HAP-1 (cell line): ENCODE data around the gene PTPN21.
A peak's percentile ranks its signal among the peaks of the same experiment; 100 is the strongest.

Source experiments
- DNase-seq, 2 experiments: peaks; one replicate each; pipeline ENCODE4 v3.0.0-alpha.2; 2016 to 2020; ENCODE audit warnings: low spot score in 2 of 2
- H3K27me3 ChIP-seq: fragments of 250-450 bp; sonication (Bioruptor Pico); 2 replicates; pipeline ENCODE4 v1.5.1; 2020; ENCODE audit warnings: low read depth, mild to moderate bottlenecking, moderate library complexity
- H3K36me3 ChIP-seq: fragments of 250-450 bp; sonication (Bioruptor Pico); replicated peaks from 2 replicates; pipeline ENCODE4 v1.5.1; 2020; ENCODE audit warnings: mild to moderate bottlenecking
- H3K4me1 ChIP-seq: fragments of 250-450 bp; sonication (Bioruptor Pico); 2 replicates; pipeline ENCODE4 v1.5.1; 2020; ENCODE audit warnings: mild to moderate bottlenecking
- H3K4me3 ChIP-seq: fragments of 250-450 bp; sonication (Bioruptor Pico); 2 replicates; pipeline ENCODE4 v1.5.1; 2020; ENCODE audit warnings: mild to moderate bottlenecking, moderate library complexity
- H3K9me3 ChIP-seq: fragments of 250-450 bp; sonication (Bioruptor Pico); 2 replicates; pipeline ENCODE4 v1.5.1; 2020; ENCODE audit warnings: mild to moderate bottlenecking, moderate library complexity
- in situ Hi-C: fragments of 300-500 bp; cut with MboI; formaldehyde crosslinking; loops from 3 replicates; pipeline ENCODE4 v1.14.3; 2020; ENCODE audit warnings: low sequenced_read_pairs, inconsistent platforms, mixed read lengths

PTPN21 gene

GRCh38 chr14:88507208-88507607, 47.6 kb downstream of the PTPN21 start:
- no peaks in the 10 kb centered on the region for H3K4me1 ChIP-seq
- H3K27me3 ChIP-seq, result no peaks in the 10 kb centered on the region
- no peak overlapping the region for H3K4me3 ChIP-seq
- H3K36me3 ChIP-seq, result no peaks in the 10 kb centered on the region
- no peak for DNase-seq
- H3K9me3 ChIP-seq, result no peaks in the 10 kb centered on the region
- in situ Hi-C loops, result no loop called here

GRCh38 chr14:88505621-88506020, 49.2 kb downstream of the PTPN21 start:
- no peak for DNase-seq

GRCh38 chr14:88504602-88505001, 50.2 kb downstream of the PTPN21 start:
- no peaks in the 10 kb centered on the region for H3K36me3 ChIP-seq
- DNase-seq, result no peak
- H3K4me1 ChIP-seq, result no peaks in the 10 kb centered on the region
- H3K4me3 ChIP-seq, result no peak overlapping the region
- no peaks in the 10 kb centered on the region for H3K9me3 ChIP-seq
- in situ Hi-C loops, result no loop called here
- H3K27me3 ChIP-seq, result no peaks in the 10 kb centered on the region

More at GRCh38 chr14:88505621-88506020, 49.2 kb downstream of the PTPN21 start:
- H3K4me3 ChIP-seq, result no peak overlapping the region
- H3K36me3 ChIP-seq, result no peaks in the 10 kb centered on the region
- no peaks in the 10 kb centered on the region for H3K9me3 ChIP-seq
- in situ Hi-C loops, result no loop called here
- H3K27me3 ChIP-seq, result no peaks in the 10 kb centered on the region
- no peaks in the 10 kb centered on the region for H3K4me1 ChIP-seq

GRCh38 chr14:88503754-88504406, 50.9 kb downstream of the PTPN21 start:
- no peaks in the 10 kb centered on the region for H3K4me1 ChIP-seq
- H3K9me3 ChIP-seq, result no peaks in the 10 kb centered on the region
- no peak for DNase-seq
- no peak overlapping the region for H3K4me3 ChIP-seq
- H3K27me3 ChIP-seq, result no peaks in the 10 kb centered on the region
- H3K36me3 ChIP-seq, result no peaks in the 10 kb centered on the region
- in situ Hi-C loops, result no loop called here

GRCh38 chr14:88502740-88503139, 52.1 kb downstream of the PTPN21 start:
- Histone ChIP-seq H3K4me3 (no peak overlapping the region), H3K4me1 (no peaks in the 10 kb centered on the region), H3K27me3 (no peaks in the 10 kb centered on the region), H3K9me3 (no peaks in the 10 kb centered on the region), H3K36me3 (no peaks in the 10 kb centered on the region)
- in situ Hi-C loops, result no loop called here
- no peak for DNase-seq

GRCh38 chr14:88500611-88501010, 54.2 kb downstream of the PTPN21 start:
- no peaks in the 10 kb centered on the region for H3K9me3 ChIP-seq
- no peaks in the 10 kb centered on the region for H3K36me3 ChIP-seq
- DNase-seq, result no peak
- H3K4me3 ChIP-seq, result no peak overlapping the region
- no peaks in the 10 kb centered on the region for H3K4me1 ChIP-seq
- in situ Hi-C loops, result no loop called here
- no peaks in the 10 kb centered on the region for H3K27me3 ChIP-seq

- no peak for DNase-seq
- Histone ChIP-seq H3K4me3 (no peak overlapping the region), H3K9me3 (no peaks in the 10 kb centered on the region), H3K4me1 (no peaks in the 10 kb centered on the region), H3K36me3 (no peaks in the 10 kb centered on the region), H3K27me3 (no peaks in the 10 kb centered on the region)
- in situ Hi-C loops, result no loop called here
Measured at GRCh38 chr14:88499225-88499624, 55.6 kb downstream of the PTPN21 start.

GRCh38 chr14:88496414-88496813, 58.4 kb downstream of the PTPN21 start:
- DNase-seq, result no peak
- H3K4me3 ChIP-seq, result no peak overlapping the region
- H3K4me1 ChIP-seq, result no peaks in the 10 kb centered on the region
- H3K27me3 ChIP-seq, result no peaks in the 10 kb centered on the region
- no peaks in the 10 kb centered on the region for H3K9me3 ChIP-seq
- H3K36me3 ChIP-seq, result no peaks in the 10 kb centered on the region
- in situ Hi-C loops, result no loop called here

- in situ Hi-C loops, result no loop called here
- Histone ChIP-seq H3K4me3 (no peak overlapping the region), H3K4me1 (no peaks in the 10 kb centered on the region), H3K36me3 (no peaks in the 10 kb centered on the region), H3K27me3 (no peaks in the 10 kb centered on the region), H3K9me3 (no peaks in the 10 kb centered on the region)
- DNase-seq, result no peak
Measured at GRCh38 chr14:88493392-88494185, 61.2 kb downstream of the PTPN21 start.

- no peaks in the 10 kb centered on the region for H3K27me3 ChIP-seq
- H3K4me3 ChIP-seq, result no peak overlapping the region
- in situ Hi-C loops, result no loop called here
- peak; percentile 69 to 86 for DNase-seq
- H3K36me3 ChIP-seq, result no peaks in the 10 kb centered on the region
- no peaks in the 10 kb centered on the region for H3K9me3 ChIP-seq
- H3K4me1 ChIP-seq, result no peaks in the 10 kb centered on the region
Measured at GRCh38 chr14:88492272-88493089, 62.3 kb downstream of the PTPN21 start.

GRCh38 chr14:88490168-88490567, 64.6 kb downstream of the PTPN21 start:
- H3K4me3 ChIP-seq, result no peak overlapping the region
- no peak for DNase-seq
- in situ Hi-C loops, result no loop called here
- no peaks in the 10 kb centered on the region for H3K9me3 ChIP-seq
- no peaks in the 10 kb centered on the region for H3K36me3 ChIP-seq
- no peaks in the 10 kb centered on the region for H3K4me1 ChIP-seq
- H3K27me3 ChIP-seq, result no peaks in the 10 kb centered on the region

GRCh38 chr14:88488897-88489296, 65.9 kb downstream of the PTPN21 start:
- no peaks in the 10 kb centered on the region for H3K4me1 ChIP-seq
- H3K9me3 ChIP-seq, result no peaks in the 10 kb centered on the region
- no peaks in the 10 kb centered on the region for H3K36me3 ChIP-seq
- DNase-seq, result no peak
- no peaks in the 10 kb centered on the region for H3K27me3 ChIP-seq
- in situ Hi-C loops, result no loop called here
- H3K4me3 ChIP-seq, result no peak overlapping the region

GRCh38 chr14:88488081-88488480, 66.7 kb downstream of the PTPN21 start:
- no peaks in the 10 kb centered on the region for H3K36me3 ChIP-seq
- no peak overlapping the region for H3K4me3 ChIP-seq
- H3K4me1 ChIP-seq, result no peaks in the 10 kb centered on the region
- in situ Hi-C loops, result no loop called here
- H3K27me3 ChIP-seq, result no peaks in the 10 kb centered on the region
- H3K9me3 ChIP-seq, result no peaks in the 10 kb centered on the region
- DNase-seq, result no peak

GRCh38 chr14:88482524-88482923, 72.3 kb downstream of the PTPN21 start:
- Histone ChIP-seq H3K36me3 (no peaks in the 10 kb centered on the region), H3K4me1 (no peaks in the 10 kb centered on the region), H3K4me3 (no peak overlapping the region), H3K9me3 (no peaks in the 10 kb centered on the region), H3K27me3 (no peaks in the 10 kb centered on the region)
- no peak for DNase-seq
- in situ Hi-C loops, result no loop called here
